Measurements from ENCODE around the gene IFT88.
"Not testable (repeated sequence)": the region's sequence is repeated elsewhere in the genome, so short reads cannot be mapped to it uniquely, and the experiment has no call there.

The IFT88 gene

GRCh38 chr13:20633802-20634201, 66.8 kb downstream of the IFT88 start:
- DNase-seq = peak; percentile 19

- DNase-seq = no peak
These were observed 69.1 kb downstream of the IFT88 start for GRCh38 chr13:20636079-20636478.

- no peak for DNase-seq
These were observed 70.9 kb downstream of the IFT88 start for GRCh38 chr13:20637811-20638210.

- no peak for DNase-seq
These were observed 80.8 kb downstream of the IFT88 start for GRCh38 chr13:20647758-20648157.

- DNase-seq = no peak
These were observed 86.0 kb downstream of the IFT88 start for GRCh38 chr13:20652946-20653345.

GRCh38 chr13:20654156-20654555, 87.2 kb downstream of the IFT88 start:
- DNase-seq = no peak

- no peak for DNase-seq
These were observed 91.6 kb downstream of the IFT88 start for GRCh38 chr13:20658451-20659040.

GRCh38 chr13:20664351-20664750, 97.4 kb downstream of the IFT88 start:
- DNase-seq = no peak

GRCh38 chr13:20666948-20667347, 100.0 kb downstream of the IFT88 start:
- no peak for DNase-seq

- no peak for DNase-seq
These were observed 101.0 kb downstream of the IFT88 start for GRCh38 chr13:20667857-20668437.

GRCh38 chr13:20669162-20669561, 102.2 kb downstream of the IFT88 start:
- DNase-seq = no peak

GRCh38 chr13:20671789-20672188, 104.8 kb downstream of the IFT88 start:
- DNase-seq = no peak

- no peak for DNase-seq
These were observed 105.8 kb downstream of the IFT88 start for GRCh38 chr13:20672772-20673171.

- DNase-seq = no peak
These were observed 106.8 kb downstream of the IFT88 start for GRCh38 chr13:20673715-20674114.

GRCh38 chr13:20676213-20676612, 109.3 kb downstream of the IFT88 start:
- DNase-seq = no peak

- DNase-seq = not testable (repeated sequence)
These were observed 111.6 kb downstream of the IFT88 start for GRCh38 chr13:20678606-20679005.

- no peak for DNase-seq
These were observed 112.9 kb downstream of the IFT88 start for GRCh38 chr13:20679879-20680278.

GRCh38 chr13:20680416-20681080, 113.6 kb downstream of the IFT88 start:
- DNase-seq = no peak

- DNase-seq = not testable (repeated sequence)
These were observed 114.5 kb downstream of the IFT88 start for GRCh38 chr13:20681481-20681880.

- no peak for DNase-seq
These were observed 115.1 kb downstream of the IFT88 start for GRCh38 chr13:20682061-20682460.

- DNase-seq = no peak
These were observed 117.1 kb downstream of the IFT88 start for GRCh38 chr13:20684041-20684440.

GRCh38 chr13:20684546-20684945, 117.6 kb downstream of the IFT88 start:
- DNase-seq = no peak

GRCh38 chr13:20685092-20685491, 118.1 kb downstream of the IFT88 start:
- DNase-seq = no peak

GRCh38 chr13:20686167-20686566, 119.2 kb downstream of the IFT88 start:
- no peak for DNase-seq

Data from 8988T (cell line).